Naive thymus-derived CD4-positive, alpha-beta T cell (primary cell): ENCODE data around the gene POLR2J. TPM values are rescaled to one million over a fixed set of nuclear protein-coding genes. Genes with fewer than 3 reads are reported as not detected.
"Not testable (repeated sequence)": the region's sequence is repeated elsewhere in the genome, so short reads cannot be mapped to it uniquely, and the experiment has no call there.

Source experiments
- ATAC-seq: fragments of 150-1000 bp; cut with Tn5 transposase; 2 replicates; pipeline ENCODE4 v1.10.0; 2021; ENCODE audit warnings: mild to moderate bottlenecking, moderate library complexity
- CTCF ChIA-PET: fragments of 350-600 bp; sonication (Branson Sonifier 250); formaldehyde crosslinking; loops from one replicate; lab custom pipeline; 2021; ENCODE audit warnings: antibody characterized with exemption; lab: Charles Lee
- POLR2A ChIA-PET: fragments of 350-600 bp; sonication (Branson Sonifier 250); formaldehyde crosslinking; loops from one replicate; lab custom pipeline; 2021; ENCODE audit warnings: antibody characterized with exemption, inconsistent platforms; lab: Charles Lee
- DNase-seq, 9 donors: peaks; one replicate each; pipeline versions ENCODE4 v3.0.0 to v3.0.0-alpha.2; 2020 to 2022; ENCODE audit warnings: mixed read lengths in 1 of 9
- H3K27ac ChIP-seq: one replicate; pipeline ENCODE4 v1.7.0; 2013; ENCODE audit warnings: mild to moderate bottlenecking, low read depth, low read length, moderate library complexity
- H3K27me3 ChIP-seq, 2 donors: one replicate each; pipeline ENCODE4 v1.7.0; 2013; ENCODE audit warnings: low read length in 2 of 2, mild to moderate bottlenecking in 2 of 2, moderate library complexity in 2 of 2; ENCODE audit not compliant: control insufficient read depth in 2 of 2, insufficient read depth in 2 of 2
- H3K36me3 ChIP-seq, 3 experiments: 1 replicate in 2 of 3; 2 replicates in 1 of 3; pipeline ENCODE4 v1.7.0; 2013; ENCODE audit warnings: low read length in 3 of 3, mild to moderate bottlenecking in 3 of 3, moderate library complexity in 1 of 3; ENCODE audit not compliant: insufficient read depth in 3 of 3, control insufficient read depth in 2 of 3
- H3K4me1 ChIP-seq, 2 donors: one replicate each; pipeline ENCODE4 v1.7.0; 2013; ENCODE audit warnings: low read length in 2 of 2, mild to moderate bottlenecking in 2 of 2, moderate library complexity in 1 of 2; ENCODE audit not compliant: control insufficient read depth in 2 of 2, insufficient read depth in 2 of 2
- H3K4me3 ChIP-seq: 2 replicates; pipeline ENCODE4 v1.7.0; 2013; ENCODE audit warnings: mild to moderate bottlenecking, low read length
- H3K9me3 ChIP-seq, 3 experiments: 1 replicate in 2 of 3; 2 replicates in 1 of 3; pipeline ENCODE4 v1.7.0; 2013; ENCODE audit warnings: low read length in 3 of 3; ENCODE audit not compliant: control insufficient read depth in 2 of 3
- H3K27ac Mint-ChIP-seq, 9 donors: one replicate each; pipeline ENCODE4 v1.8.0; 2020 to 2022; ENCODE audit warnings: mixed read lengths in 9 of 9, mild to moderate bottlenecking in 8 of 9, moderate library complexity in 5 of 9, inconsistent platforms in 2 of 9
- H3K27me3 Mint-ChIP-seq, 5 donors: one replicate each; pipeline ENCODE4 v1.8.0; 2021 to 2022; ENCODE audit warnings: mixed read lengths in 5 of 5, mild to moderate bottlenecking in 1 of 5
- H3K36me3 Mint-ChIP-seq, 5 donors: one replicate each; pipeline ENCODE4 v1.8.0; 2020 to 2022; ENCODE audit warnings: mixed read lengths in 5 of 5, mild to moderate bottlenecking in 3 of 5, inconsistent platforms in 1 of 5
- H3K4me1 Mint-ChIP-seq, 7 donors: one replicate each; pipeline ENCODE4 v1.8.0; 2020 to 2022; ENCODE audit warnings: mixed read lengths in 7 of 7, mild to moderate bottlenecking in 3 of 7, inconsistent platforms in 1 of 7
- H3K4me3 Mint-ChIP-seq, 10 donors: one replicate each; pipeline ENCODE4 v1.8.0; 2020 to 2022; ENCODE audit warnings: mild to moderate bottlenecking in 10 of 10, mixed read lengths in 10 of 10, moderate library complexity in 6 of 10, inconsistent platforms in 2 of 10
- H3K9me3 Mint-ChIP-seq, 11 donors: one replicate each; pipeline ENCODE4 v1.8.0; 2020 to 2022; ENCODE audit warnings: mixed read lengths in 11 of 11, mild to moderate bottlenecking in 4 of 11, inconsistent platforms in 1 of 11, moderate library complexity in 1 of 11
- intact Hi-C, 2 donors: fragments of 100-400 bp; cut with micrococcal nuclease; formaldehyde crosslinking; loops; one replicate each; pipeline ENCODE4 v1.15.1; 2023
- polyA plus RNA-seq, 2 donors: library from polyadenylated mRNA; unstranded; fragments of 300-500 nt; fragmentation: Illumina TruSeq; gene quantifications; one replicate each; pipeline ENCODE4 v1.2.3, GENCODE V29; 2021
- total RNA-seq, 6 experiments: library from RNA in 5 of 6; stranded (reverse) in 5 of 6; gene quantifications; 1 replicate in 5 of 6; 2 replicates in 1 of 6; pipeline ENCODE4 v1.2.3 and lab custom pipeline; 2021 to 2026

Gene POLR2J
- total and polyA plus RNA-seq, 7 experiments from 2014 or later: 36.9 to 109 (median 43.3) TPM

DNA sequence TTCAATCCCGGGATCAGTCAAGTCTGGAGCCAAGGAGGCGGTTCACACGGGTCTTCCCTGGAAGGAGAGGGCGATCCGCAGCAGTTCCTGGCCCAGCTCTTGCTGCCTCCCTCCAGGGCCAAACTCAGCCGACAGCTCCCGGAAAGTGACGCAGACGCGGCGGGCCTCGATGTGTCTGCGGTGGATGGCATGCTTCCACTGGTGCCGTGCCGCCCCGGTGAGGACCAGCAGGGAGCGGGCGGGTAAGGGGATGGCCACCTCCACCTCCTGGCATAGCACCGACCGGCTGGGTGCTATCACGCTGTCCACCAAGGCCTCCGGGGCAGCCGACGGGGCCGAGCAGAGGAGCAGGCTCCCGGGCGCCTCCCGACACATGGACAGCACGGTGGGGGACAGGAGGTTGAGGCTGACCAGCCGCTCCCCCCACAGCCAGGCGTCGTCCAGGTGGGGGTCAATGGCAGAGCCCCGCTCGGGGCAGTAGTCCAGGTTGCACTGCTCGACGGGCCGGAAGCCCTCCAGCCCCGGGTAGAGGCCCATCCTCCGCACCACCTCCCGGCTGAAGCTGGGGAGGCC lies 21.3 kb downstream of the POLR2J start:
- Mint-ChIP-seq H3K9me3 (no peaks in the 10 kb centered on the region), H3K36me3 (peaks cover 0 to 2% (median 0%) of the 10 kb centered on the region in 5 donors), H3K4me3 (no peak overlapping the region), H3K27me3 (no peaks in the 10 kb centered on the region), H3K4me1 (peaks cover 1 to 13% (median 7%) of the 10 kb centered on the region in 7 donors), H3K27ac (no peak overlapping the region)
- DNase-seq (no peak), ATAC-seq (no peak)
- intact Hi-C loops: no loop called here
- CTCF ChIA-PET: no interaction called here
- POLR2A ChIA-PET: interaction anchor here (1.8 kb wide), 1 partner anchor 42 kb away, joined by 6 read pairs; no protein-coding TSS in a partner anchor
- Histone ChIP-seq H3K36me3 (peaks cover 0 to 47% (median 0%) of the 10 kb centered on the region in 3 experiments), H3K4me3 (no peak overlapping the region), H3K27me3 (no peaks in the 10 kb centered on the region), H3K9me3 (no peaks in the 10 kb centered on the region), H3K27ac (no peak overlapping the region), H3K4me1 (no peaks in the 10 kb centered on the region)

DNA sequence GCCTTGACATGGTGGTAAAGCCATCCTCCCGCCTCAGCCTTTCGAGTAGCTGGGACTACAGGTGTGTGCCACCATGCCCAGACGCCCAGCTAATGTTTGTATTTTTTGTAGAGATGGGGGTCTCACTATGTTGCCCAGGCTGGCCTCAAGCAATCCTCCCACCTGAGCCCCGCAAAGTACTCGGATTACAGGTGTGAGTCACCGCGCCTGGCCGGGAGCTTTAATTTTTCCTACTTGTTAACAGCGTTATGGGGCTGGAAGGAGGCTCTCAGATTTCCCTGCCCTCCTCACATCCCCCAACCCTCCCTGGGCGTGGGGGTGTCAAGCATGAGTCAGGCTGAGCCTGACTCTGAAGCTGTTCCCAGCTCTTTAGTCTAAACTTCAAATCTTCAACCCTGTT lies 22.4 kb downstream of the POLR2J start:
- Mint-ChIP-seq H3K36me3 (peaks cover 0 to 2% (median 0%) of the 10 kb centered on the region in 5 donors), H3K27ac (no peak overlapping the region), H3K4me1 (peaks cover 0 to 5% (median 4%) of the 10 kb centered on the region in 7 donors), H3K4me3 (no peak overlapping the region), H3K27me3 (no peaks in the 10 kb centered on the region), H3K9me3 (no peaks in the 10 kb centered on the region)
- no peaks in the 10 kb centered on the region for H3K9me3 ChIP-seq
- DNase-seq (no peak), ATAC-seq (no peak)
- no peaks in the 10 kb centered on the region for H3K27me3 ChIP-seq
- H3K27ac ChIP-seq: no peak overlapping the region
- intact Hi-C loops: no loop called here
- H3K4me1 ChIP-seq: no peaks in the 10 kb centered on the region
- POLR2A ChIA-PET: interaction anchor here (1.4 to 1.8 kb wide), 2 partner anchors 8 to 41 kb away, joined by 5 to 6 read pairs; partner anchors contain the start of gene ALKBH4
- CTCF ChIA-PET: no interaction called here
- no peak overlapping the region for H3K4me3 ChIP-seq
- H3K36me3 ChIP-seq: peaks cover 0 to 47% (median 0%) of the 10 kb centered on the region in 3 experiments

DNA sequence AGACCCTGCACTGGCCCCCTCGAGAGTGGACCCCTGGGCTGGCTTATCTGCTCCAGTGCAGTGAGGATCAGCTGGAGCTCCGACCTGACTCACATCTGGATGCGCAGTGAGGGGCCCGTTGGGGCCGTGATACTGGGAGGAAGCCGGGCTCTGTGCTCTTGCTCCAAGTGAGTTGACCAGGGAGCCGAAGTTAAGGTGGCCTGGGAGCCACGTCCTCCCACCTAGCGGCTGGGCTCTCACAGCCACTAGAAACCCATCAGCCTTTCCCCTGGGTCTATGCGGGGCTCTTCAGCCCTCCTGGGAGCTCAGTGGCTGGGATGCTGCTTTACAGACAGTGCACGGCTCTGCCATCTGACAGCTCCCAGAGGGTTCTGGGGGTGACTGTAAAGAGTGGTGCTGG lies 23.1 kb downstream of the POLR2J start:
- H3K4me1 ChIP-seq: no peaks in the 10 kb centered on the region
- H3K4me3 ChIP-seq: no peak overlapping the region
- Mint-ChIP-seq H3K4me3 (no peak overlapping the region), H3K36me3 (peaks cover 0 to 2% (median 0%) of the 10 kb centered on the region in 5 donors), H3K27me3 (no peaks in the 10 kb centered on the region), H3K27ac (no peak overlapping the region), H3K4me1 (peaks cover 0 to 2% (median 1%) of the 10 kb centered on the region in 7 donors), H3K9me3 (no peaks in the 10 kb centered on the region)
- ATAC-seq: no peak
- CTCF ChIA-PET: no interaction called here
- no peaks in the 10 kb centered on the region for H3K27me3 ChIP-seq
- H3K27ac ChIP-seq: no peak overlapping the region
- H3K9me3 ChIP-seq: no peaks in the 10 kb centered on the region
- POLR2A ChIA-PET: interaction anchor here (0.7 to 1.8 kb wide), 3 partner anchors 9 to 69 kb away, joined by 3 to 6 read pairs (median 5); partner anchors contain the start of gene ALKBH4
- DNase-seq: no peak
- peaks cover 0 to 44% (median 0%) of the 10 kb centered on the region in 3 experiments for H3K36me3 ChIP-seq
- intact Hi-C loops: no loop called here

DNA sequence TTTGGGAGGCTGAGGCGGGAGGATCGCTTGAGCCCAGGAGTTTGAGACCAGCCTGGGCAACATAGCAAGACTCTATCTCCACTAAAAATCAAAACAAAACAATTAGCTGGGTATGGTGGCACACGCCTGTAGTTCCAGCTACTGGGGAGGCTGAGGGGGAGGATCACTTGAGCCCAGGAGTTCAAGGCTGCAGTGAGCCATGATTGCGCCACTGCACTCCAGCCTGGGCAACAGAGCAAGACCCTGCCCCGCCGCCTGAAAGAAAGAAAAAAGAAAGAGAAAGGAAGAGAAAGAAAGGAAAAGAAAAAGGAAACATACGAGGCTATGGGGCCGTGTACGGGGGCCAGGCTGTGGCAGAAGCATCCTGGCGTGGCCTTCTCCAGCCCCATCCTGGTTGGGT lies 23.8 kb downstream of the POLR2J start:
- ChIA-PET POLR2A (interaction anchor here (0.6 to 1.4 kb wide), 4 partner anchors 9 to 68 kb away, joined by 3 to 5 read pairs (median 3); partner anchors contain the start of gene ALKBH4), CTCF (interaction anchor here (0.6 kb wide), 1 partner anchor 11 kb away, joined by 4 read pairs; no protein-coding TSS in a partner anchor)
- H3K36me3 Mint-ChIP-seq, H3K4me3 ChIP-seq, H3K4me1 Mint-ChIP-seq, ATAC-seq, H3K27ac ChIP-seq, H3K4me3 Mint-ChIP-seq, DNase-seq, H3K27ac Mint-ChIP-seq, H3K9me3 ChIP-seq, H3K9me3 Mint-ChIP-seq, H3K4me1 ChIP-seq, H3K27me3 ChIP-seq, intact Hi-C loops, H3K27me3 Mint-ChIP-seq: not testable (repeated sequence)
- peaks cover 0 to 44% (median 0%) of the 10 kb centered on the region in 3 experiments for H3K36me3 ChIP-seq

DNA sequence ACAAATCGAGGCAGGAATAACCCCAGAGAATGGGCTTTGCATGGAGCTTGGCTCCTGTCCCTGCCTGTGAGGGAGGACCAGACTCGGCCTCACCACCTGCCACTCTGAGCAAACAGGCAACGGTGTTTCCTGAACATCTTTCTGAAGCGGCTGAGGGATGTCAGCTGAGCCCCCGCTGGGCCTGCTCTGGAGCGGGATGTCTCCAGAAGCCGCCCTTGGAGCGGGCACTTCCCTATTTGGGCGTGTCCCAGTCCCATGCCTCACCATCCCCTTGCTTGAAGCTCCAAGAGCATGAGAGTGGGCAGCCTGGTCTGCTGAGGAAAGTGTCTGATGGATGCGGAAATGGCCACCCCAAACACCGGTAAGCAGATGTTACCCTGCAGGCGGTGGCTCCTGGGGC lies 24.3 kb downstream of the POLR2J start:
- peaks cover 0 to 42% (median 0%) of the 10 kb centered on the region in 3 experiments for H3K36me3 ChIP-seq
- DNase-seq: no peak
- Mint-ChIP-seq H3K27me3 (no peaks in the 10 kb centered on the region), H3K27ac (no peak overlapping the region), H3K9me3 (no peaks in the 10 kb centered on the region), H3K36me3 (peaks cover 0 to 2% (median 0%) of the 10 kb centered on the region in 5 donors), H3K4me1 (peaks cover 0 to 5% (median 0%) of the 10 kb centered on the region in 7 donors), H3K4me3 (no peak overlapping the region)
- intact Hi-C loops: no loop called here
- H3K4me3 ChIP-seq: no peak overlapping the region
- H3K27me3 ChIP-seq: no peaks in the 10 kb centered on the region
- CTCF ChIA-PET: no interaction called here
- H3K4me1 ChIP-seq: no peaks in the 10 kb centered on the region
- ATAC-seq: no peak
- POLR2A ChIA-PET: interaction anchor here (0.6 to 0.8 kb wide), 3 partner anchors 11 to 37 kb away, joined by 3 read pairs; no protein-coding TSS in a partner anchor
- no peak overlapping the region for H3K27ac ChIP-seq
- H3K9me3 ChIP-seq: no peaks in the 10 kb centered on the region

DNA sequence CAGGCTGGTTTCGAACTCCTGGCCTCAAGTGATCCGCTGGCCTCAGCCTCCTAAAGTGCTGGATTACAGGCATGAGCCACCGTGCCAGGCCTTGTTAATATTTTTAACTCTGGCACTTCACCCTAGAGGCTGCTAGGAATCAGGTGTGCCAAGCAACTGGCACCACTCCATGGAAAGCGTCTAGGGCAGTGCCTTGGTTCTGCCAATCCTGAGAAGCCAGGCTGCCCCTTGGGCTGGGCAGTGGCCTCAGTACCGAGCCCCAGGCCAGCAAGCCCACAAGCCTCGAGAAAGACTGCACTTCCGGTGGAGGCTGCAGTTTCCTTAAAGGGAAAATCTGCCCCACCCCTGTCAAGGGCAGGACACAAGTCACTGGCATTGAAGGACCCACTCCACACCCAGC lies 25.4 kb downstream of the POLR2J start:
- ChIA-PET POLR2A (no interaction called here), CTCF (interaction anchor here (5.3 kb wide), 1 partner anchor 43 kb away, joined by 26 read pairs; no protein-coding TSS in a partner anchor)
- no peak for DNase-seq
- Mint-ChIP-seq H3K4me3 (no peak overlapping the region), H3K36me3 (peaks cover 0 to 2% (median 0%) of the 10 kb centered on the region in 5 donors), H3K27me3 (no peaks in the 10 kb centered on the region), H3K4me1 (peaks cover 0 to 5% (median 0%) of the 10 kb centered on the region in 7 donors), H3K9me3 (no peaks in the 10 kb centered on the region), H3K27ac (peak overlapping the region in 1 of 9 donors; percentile 33)
- Histone ChIP-seq H3K36me3 (peaks cover 0 to 34% (median 0%) of the 10 kb centered on the region in 3 experiments), H3K4me3 (no peak overlapping the region), H3K9me3 (no peaks in the 10 kb centered on the region), H3K4me1 (no peaks in the 10 kb centered on the region), H3K27ac (no peak overlapping the region), H3K27me3 (no peaks in the 10 kb centered on the region)
- no peak for ATAC-seq
- intact Hi-C loops: no loop called here
